Daoy (cell line): ENCODE measurements around the gene CSN3. TPM values are rescaled to one million over a fixed set of nuclear protein-coding genes. Genes with fewer than 3 reads are reported as not detected.
"Not testable (repeated sequence)": the region's sequence is repeated elsewhere in the genome, so short reads cannot be mapped to it uniquely, and the experiment has no call there.

Source experiments
- DNase-seq: peaks from one replicate; pipeline ENCODE4 v3.0.0-alpha.2; 2015; ENCODE audit warnings: low read depth
- total RNA-seq: library from RNA; depleted of rRNA; stranded (reverse); fragments of >200 nt; shearing (Covaris generic); gene quantifications from 2 replicates; pipeline ENCODE4 v1.2.3, GENCODE V29; 2014; rRNA removed

The CSN3 gene, protein sequence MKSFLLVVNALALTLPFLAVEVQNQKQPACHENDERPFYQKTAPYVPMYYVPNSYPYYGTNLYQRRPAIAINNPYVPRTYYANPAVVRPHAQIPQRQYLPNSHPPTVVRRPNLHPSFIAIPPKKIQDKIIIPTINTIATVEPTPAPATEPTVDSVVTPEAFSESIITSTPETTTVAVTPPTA
- not detected in 2 replicates for total RNA-seq

GRCh38 chr4:70242297-70242696 is at the start of gene CSN3:
Gene CSN3 (plus strand): TSS chr4:70242597. CDS start chr4:70244820, 2,223 bp downstream.
- not testable (repeated sequence) for DNase-seq

- no peak for DNase-seq
Observed at GRCh38 chr4:70192895-70193294, 49.5 kb upstream of the CSN3 start.

GRCh38 chr4:70195425-70195824 is 47.0 kb upstream of the CSN3 start, which contains the start of gene ODAM:
Gene ODAM (plus strand): TSS chr4:70195725. CDS start chr4:70196544, 819 bp downstream.
- no peak for DNase-seq

DNA sequence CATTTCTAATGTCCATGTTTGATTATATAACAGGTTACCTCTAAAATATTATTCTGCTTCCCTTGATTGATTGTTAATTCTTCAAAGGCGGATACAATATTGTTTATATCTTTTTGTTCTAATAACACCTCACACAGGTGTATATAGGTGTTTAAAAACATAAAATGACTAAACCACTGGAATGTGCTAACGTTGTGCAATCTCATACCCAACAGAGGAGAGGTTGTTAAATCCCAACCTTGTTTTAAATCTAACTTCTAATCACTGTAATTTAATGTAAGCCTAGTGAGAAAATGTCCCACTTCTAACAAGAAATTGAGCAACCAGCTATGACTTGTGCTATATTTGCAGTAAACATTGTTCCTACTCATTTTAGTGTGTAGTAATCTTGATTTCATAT is 45.5 kb upstream of the CSN3 start:
- DNase-seq: no peak

DNA sequence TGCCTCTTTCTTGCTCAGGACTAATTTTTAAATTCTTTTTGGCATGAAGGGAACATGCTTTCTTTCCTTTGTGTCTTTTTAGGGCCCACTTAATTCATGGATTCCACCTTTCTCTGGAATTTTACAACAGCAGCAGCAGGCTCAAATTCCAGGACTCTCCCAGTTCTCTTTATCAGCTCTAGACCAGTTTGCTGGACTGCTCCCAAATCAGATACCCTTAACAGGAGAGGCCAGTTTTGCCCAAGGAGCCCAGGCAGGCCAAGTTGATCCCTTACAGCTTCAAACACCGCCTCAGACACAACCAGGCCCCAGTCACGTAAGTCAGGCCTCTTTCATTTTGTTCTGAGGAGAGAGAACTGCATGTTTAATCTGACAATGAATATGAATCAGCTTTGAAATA is 44.6 kb upstream of the CSN3 start:
- DNase-seq: no peak

DNA sequence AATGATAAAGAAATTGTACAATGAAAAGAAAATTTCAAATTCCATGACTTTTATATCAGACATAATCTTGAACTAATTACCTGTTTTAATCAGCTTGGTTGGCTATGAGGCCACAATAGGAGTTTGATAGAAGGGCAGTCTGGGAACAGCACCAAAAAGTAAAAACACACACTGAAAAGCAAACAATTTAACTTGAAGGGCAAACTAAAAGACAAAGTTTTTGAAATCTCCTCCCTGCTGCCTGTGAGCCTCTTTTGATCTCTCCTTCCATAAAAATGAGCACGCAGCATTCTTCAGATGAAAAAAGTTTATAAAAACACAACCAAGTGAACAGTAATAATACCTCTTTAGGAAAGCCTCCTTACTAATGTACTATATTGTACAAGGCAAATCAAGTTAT is 38.8 kb upstream of the CSN3 start:
- no peak for DNase-seq

DNA sequence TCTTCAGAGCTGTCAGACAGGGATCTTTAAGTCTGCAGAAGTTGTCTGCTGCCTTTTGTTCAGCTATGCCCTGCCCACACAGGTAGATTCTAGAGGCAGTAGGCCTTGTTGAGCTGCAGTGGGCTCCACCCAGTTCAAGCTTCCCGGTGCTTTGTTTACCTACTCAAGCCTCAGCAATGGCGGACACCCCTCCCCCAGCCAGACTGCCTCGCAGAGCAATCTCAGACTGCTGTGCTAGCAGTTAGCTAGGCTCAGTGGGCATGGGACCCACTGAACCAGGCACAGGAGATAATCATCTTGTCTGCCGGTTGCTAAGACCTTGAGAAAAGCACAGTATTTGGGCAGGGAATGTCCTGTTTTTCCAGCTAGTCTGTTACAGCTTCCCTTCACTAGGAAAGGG is 29.6 kb upstream of the CSN3 start:
- not testable (repeated sequence) for DNase-seq

GRCh38 chr4:70216109-70216508 is 26.3 kb upstream of the CSN3 start:
- not testable (repeated sequence) for DNase-seq

DNA sequence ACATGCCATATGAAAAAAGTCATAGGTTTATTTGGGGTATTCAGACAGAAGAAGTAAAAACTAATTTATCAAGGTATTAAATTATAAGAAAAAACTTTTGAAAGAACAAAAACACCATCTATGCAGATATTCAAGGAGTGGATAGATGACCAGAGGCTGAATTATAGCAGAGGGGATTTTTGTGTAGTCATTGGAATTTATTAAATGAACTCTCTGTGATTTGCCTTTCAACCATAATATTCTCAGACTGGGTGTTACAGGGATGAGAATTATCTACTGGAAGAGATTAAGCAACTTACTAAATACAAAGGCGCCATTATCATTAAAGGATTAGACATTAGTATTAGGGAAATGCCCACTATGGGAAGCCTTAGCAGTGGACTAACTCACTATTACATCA is 25.8 kb upstream of the CSN3 start:
- not testable (repeated sequence) for DNase-seq

- DNase-seq: not testable (repeated sequence)
Observed at GRCh38 chr4:70221389-70221788, 21.0 kb upstream of the CSN3 start.

- DNase-seq: not testable (repeated sequence)
Observed at GRCh38 chr4:70221818-70222217, 20.6 kb upstream of the CSN3 start.

DNA sequence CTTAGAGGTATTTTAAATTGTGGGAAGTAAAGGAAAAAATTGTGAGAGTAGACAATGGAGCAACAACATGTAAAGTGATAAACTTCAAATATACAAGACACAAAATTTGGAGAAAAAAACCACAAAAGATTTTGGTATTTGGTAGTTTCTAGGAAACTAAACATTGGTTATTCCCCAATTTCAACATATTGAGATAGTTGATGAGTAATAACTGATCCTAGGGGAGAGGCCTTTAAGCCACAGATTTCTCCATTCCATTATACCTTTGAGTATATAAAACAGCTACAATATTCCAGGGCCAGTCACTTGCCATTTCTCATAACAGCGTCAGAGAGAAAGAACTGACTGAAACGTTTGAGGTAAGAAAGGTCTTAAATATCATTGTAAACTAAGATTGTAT is 16.6 kb upstream of the CSN3 start, which contains the start of gene FDCSP:
FDCSP (plus strand) TSS at position 301 of the 400 bp plus-strand sequence. CDS start 5,071 bp downstream, outside the sequence.
- DNase-seq: no peak

GRCh38 chr4:70236125-70236524 is 6.3 kb upstream of the CSN3 start:
- no peak for DNase-seq

- no peak for DNase-seq
Observed at GRCh38 chr4:70239131-70239883, 3.1 kb upstream of the CSN3 start.

DNA sequence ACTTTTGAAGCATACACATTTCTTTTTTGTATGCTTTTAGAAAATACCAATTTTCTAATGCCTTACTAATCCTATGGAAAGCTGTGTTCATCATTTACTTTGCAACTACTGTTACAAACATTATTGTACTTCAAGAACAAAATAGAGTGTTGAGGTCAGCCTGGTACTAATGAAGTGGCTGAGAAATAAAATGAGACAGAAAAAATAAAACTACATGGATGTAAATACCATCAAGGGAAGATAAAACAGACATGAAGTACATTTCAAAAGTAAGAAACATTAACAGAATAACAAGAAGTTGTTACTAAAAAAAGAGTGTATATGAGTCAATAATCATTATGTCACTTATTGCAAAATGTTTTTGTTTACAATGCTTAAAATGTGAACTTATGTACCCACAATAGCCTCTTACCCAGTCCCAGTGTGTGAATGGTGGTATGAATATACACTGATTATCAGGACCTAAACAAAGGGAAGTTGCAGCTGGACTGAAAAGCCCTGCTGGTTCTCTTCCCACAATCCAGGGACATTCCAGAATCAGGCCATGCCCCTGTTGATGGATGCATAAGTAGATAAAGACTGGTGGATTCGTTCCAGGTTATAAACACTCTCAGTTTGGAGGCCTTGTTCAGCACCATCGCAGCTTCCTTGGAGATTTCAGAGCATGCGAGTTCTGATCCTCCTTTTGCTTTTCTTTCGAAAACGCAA is 2.4 kb upstream of the CSN3 start:
- peak; percentile 1 for DNase-seq

- DNase-seq: no peak
Observed at GRCh38 chr4:70243091-70243490, 694 bp downstream of the CSN3 start.

- DNase-seq: no peak
Observed at GRCh38 chr4:70251250-70251944, 9.0 kb downstream of the CSN3 start.

GRCh38 chr4:70251945-70252277 is 9.5 kb downstream of the CSN3 start:
- DNase-seq: no peak

DNA sequence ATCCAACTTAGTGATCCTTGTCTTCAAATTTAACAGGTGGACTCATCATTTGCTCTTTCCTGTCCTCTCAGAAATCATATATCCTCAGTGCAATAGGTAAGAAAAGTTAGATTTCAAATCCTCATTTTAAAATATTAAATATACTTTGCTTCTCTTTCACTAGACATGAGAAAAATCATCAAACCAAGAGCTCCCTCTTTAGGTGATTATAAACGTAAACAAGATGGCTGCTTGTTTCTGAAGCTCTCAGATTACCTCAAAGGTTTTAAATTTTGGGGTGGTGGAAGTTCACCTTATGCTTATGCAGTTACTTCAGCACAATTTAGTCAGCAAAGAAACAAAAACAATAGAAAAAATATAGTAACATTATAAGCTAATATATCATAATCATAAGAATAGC is 27.3 kb downstream of the CSN3 start:
- no peak for DNase-seq

- no peak for DNase-seq
Observed at GRCh38 chr4:70277121-70277520, 34.7 kb downstream of the CSN3 start.

DNA sequence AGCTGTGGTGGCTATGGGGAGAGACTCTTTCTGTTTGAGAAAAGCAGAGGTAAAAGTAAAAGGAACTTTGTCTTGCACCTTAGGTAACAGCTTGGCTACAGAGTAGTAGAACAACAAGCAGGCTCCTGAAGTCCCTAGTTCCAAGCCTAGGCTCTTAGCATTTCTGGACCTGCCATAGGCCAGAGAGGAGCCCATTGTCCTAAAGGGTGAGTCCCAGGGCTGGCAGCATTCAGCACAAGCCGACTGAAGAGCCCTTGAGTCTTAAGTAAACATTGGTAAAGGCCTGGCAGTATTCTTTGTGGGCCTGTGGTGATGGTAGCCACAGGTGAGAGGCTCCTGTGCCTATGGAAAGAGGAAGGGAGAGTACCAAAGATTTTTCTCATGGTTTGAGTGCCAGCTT is 38.2 kb downstream of the CSN3 start:
- no peak for DNase-seq

DNA sequence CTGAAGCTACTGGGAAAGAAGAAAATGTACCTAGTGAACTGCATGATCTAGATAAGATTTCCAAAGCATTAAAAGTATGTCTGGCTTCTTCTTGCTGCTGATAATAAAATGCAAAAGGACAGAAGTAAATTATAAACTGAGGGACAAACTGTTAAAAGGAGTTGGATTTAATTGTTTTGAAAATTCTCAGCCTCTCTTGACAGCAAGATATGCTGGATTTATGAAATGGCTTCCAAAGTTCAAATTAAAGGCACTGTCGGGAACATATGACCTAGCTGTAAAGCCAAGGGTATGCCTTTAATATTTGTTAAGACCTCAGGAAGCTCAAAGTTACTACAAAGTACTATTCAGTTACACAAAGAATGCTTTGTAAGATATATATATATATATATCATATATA is 46.3 kb downstream of the CSN3 start:
- DNase-seq: no peak
